Tibial artery (tissue), 4 donors: Measurements from ENCODE around the gene GRIK5.

Experiments
- DNase-seq, 2 donors: peaks; one replicate each; pipeline ENCODE4 v3.0.0-alpha.2; 2019
- H3K27ac ChIP-seq, 2 donors: fragments of 200-600 bp; sonication (generic) in 1 of 2; 1 replicate in 1 of 2; 2 replicates in 1 of 2; pipeline ENCODE4 v1.5.1; 2018 to 2019; ENCODE audit warnings: mild to moderate bottlenecking in 1 of 2
- H3K27me3 ChIP-seq, 2 donors: fragments of 200-600 bp; sonication (generic) in 1 of 2; one replicate each; pipeline versions ENCODE4 v1.5.1 to v1.6.0; 2016 to 2019
- H3K36me3 ChIP-seq, 3 donors: fragments of 200-600 bp; sonication (generic) in 2 of 3; one replicate each; pipeline ENCODE4 v1.5.1; 2016 to 2019; ENCODE audit warnings: mild to moderate bottlenecking in 2 of 3
- H3K4me1 ChIP-seq, 4 donors: fragments of 200-600 bp; sonication (generic) in 2 of 4; 1 replicate in 3 of 4; 2 replicates in 1 of 4; pipeline ENCODE4 v1.5.1; 2016 to 2019
- H3K4me3 ChIP-seq, 2 donors: fragments of 200-600 bp; sonication (generic) in 1 of 2; 1 replicate in 1 of 2; 2 replicates in 1 of 2; pipeline ENCODE4 v1.5.1; 2018 to 2019; ENCODE audit warnings: mild to moderate bottlenecking in 2 of 2
- H3K9me3 ChIP-seq, 3 donors: fragments of 200-600 bp; sonication (generic) in 1 of 3; one replicate each; pipeline ENCODE4 v1.5.1; 2016 to 2019
- intact Hi-C: fragments of 100-400 bp; cut with DNase I; formaldehyde crosslinking; loops from one replicate; pipeline ENCODE4 v1.15.0; 2023; ENCODE audit warnings: low total_unique reads
- TF ChIP-seq, protein P1 (sequence below), 2 experiments: fragments of 200-600 bp in 1 of 2; fragments of 450-650 bp in 1 of 2; IDR thresholded peaks; one replicate each; pipeline ENCODE4 v1.5.1; 2017 to 2019; ENCODE audit warnings: antibody characterized with exemption in 2 of 2, mild to moderate bottlenecking in 1 of 2, moderate library complexity in 1 of 2

GRIK5 gene

DNA sequence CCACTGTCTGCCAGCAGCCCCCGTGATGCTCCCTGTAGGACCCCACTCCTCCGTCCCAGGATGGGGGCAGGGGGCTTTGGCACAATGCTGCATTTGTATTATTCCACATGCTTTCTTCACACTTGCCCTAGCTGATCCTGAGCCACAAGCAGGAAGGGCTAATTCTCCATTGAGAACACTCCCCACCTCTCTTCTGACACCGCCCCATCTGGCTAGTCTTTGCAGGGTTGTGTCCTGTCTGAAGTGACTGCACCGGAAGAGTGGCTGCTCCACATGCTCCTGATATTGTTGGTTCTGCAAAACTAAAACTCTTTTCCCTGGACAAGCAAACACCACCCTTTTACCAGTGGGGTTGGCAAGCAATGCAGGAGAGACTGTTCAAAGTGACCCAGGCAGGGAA lies 23.9 kb upstream of the GRIK5 start:
- intact Hi-C loops = no loop called here
- no peaks in the 10 kb centered on the region for H3K9me3 ChIP-seq
- no peak overlapping the region for H3K27ac ChIP-seq
- no peak overlapping the region for H3K4me3 ChIP-seq
- peaks cover 0 to 16% of the 10 kb centered on the region in 2 donors for H3K27me3 ChIP-seq
- TF ChIP-seq, protein P1, sequence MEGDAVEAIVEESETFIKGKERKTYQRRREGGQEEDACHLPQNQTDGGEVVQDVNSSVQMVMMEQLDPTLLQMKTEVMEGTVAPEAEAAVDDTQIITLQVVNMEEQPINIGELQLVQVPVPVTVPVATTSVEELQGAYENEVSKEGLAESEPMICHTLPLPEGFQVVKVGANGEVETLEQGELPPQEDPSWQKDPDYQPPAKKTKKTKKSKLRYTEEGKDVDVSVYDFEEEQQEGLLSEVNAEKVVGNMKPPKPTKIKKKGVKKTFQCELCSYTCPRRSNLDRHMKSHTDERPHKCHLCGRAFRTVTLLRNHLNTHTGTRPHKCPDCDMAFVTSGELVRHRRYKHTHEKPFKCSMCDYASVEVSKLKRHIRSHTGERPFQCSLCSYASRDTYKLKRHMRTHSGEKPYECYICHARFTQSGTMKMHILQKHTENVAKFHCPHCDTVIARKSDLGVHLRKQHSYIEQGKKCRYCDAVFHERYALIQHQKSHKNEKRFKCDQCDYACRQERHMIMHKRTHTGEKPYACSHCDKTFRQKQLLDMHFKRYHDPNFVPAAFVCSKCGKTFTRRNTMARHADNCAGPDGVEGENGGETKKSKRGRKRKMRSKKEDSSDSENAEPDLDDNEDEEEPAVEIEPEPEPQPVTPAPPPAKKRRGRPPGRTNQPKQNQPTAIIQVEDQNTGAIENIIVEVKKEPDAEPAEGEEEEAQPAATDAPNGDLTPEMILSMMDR (IDR thresholded peaks at IDR 0.05) = no peak
- H3K4me1 ChIP-seq = peaks cover 0 to 7% (median 2%) of the 10 kb centered on the region in 4 donors
- H3K36me3 ChIP-seq = no peaks in the 10 kb centered on the region
- DNase-seq = no peak

DNA sequence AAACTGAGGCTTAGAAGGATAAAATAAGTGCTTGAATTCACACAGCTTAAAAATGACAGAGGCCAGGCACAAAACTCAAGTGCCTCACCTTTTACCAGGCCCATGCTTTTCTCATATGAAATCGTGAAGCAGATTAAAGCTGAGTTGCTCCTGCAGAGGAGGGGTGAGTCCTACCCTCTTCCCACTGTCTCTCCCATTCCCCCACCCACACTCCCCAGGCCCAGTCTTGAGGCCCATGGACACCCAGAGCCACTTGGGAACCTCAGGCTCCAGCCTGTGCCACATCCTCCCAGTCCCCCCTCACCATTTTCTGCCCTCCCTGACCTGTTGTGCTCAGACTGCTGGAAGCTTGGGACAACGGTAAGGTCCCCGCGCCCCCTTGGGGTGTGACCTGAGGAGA lies 23.5 kb upstream of the GRIK5 start:
- Histone ChIP-seq H3K27me3 (peaks cover 0 to 16% of the 10 kb centered on the region in 2 donors), H3K4me1 (peaks cover 0 to 9% (median 4%) of the 10 kb centered on the region in 4 donors), H3K4me3 (no peak overlapping the region), H3K27ac (no peak overlapping the region), H3K9me3 (no peaks in the 10 kb centered on the region), H3K36me3 (no peaks in the 10 kb centered on the region)
- TF ChIP-seq, protein P1 (IDR thresholded peaks at IDR 0.05) = no peak
- DNase-seq = no peak
- intact Hi-C loops = no loop called here

DNA sequence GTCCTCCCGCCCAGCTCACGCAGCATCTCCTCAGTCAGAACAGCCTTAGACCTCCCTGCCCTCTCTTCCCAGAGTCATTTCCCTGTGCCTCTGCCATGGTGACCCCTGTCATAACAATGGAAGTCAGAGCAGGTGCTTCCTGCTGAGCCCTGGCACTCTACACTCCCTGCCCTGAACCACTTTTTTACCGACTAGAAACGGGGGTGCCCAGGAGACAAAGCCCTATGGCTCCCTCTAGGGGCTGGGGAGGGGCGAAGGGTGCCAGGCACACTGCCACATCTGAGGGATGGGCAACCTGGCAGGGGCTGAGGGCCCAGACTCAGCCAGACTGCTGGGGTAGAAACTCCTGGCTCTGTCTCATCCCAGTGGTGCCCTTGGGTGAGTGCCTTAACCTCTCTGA lies 22.3 kb upstream of the GRIK5 start:
- intact Hi-C loops = no loop called here
- Histone ChIP-seq H3K4me3 (no peak overlapping the region), H3K4me1 (peaks cover 0 to 13% (median 4%) of the 10 kb centered on the region in 4 donors)

DNA sequence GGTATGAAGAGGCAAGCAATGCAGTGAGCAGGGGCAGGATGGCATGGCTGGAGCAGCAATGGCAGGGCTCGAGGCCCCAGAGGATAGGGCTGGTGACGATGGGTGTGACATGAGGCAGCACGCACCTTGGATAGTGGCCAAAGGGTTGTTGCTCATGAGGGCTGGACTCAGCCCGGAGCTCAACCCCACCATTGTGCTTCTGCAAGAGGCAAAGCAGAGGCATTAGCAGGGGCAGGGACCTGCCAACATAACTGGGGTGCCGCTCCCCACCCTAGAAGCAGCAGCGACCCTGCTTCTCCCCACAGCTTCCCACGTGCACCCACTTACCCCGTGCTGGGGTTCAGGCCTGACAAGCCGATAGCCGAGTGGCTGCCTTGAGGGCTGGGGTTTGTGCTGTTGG lies 21.7 kb upstream of the GRIK5 start:
- no peak overlapping the region for H3K4me3 ChIP-seq
- intact Hi-C loops = no loop called here

More for the DNA sequence above, 22.3 kb upstream of the GRIK5 start:
- Histone ChIP-seq H3K36me3 (no peaks in the 10 kb centered on the region), H3K27ac (no peak overlapping the region), H3K9me3 (no peaks in the 10 kb centered on the region), H3K27me3 (peaks cover 0 to 16% of the 10 kb centered on the region in 2 donors)
- TF ChIP-seq, protein P1 (IDR thresholded peaks at IDR 0.05) = no peak
- no peak for DNase-seq

DNA sequence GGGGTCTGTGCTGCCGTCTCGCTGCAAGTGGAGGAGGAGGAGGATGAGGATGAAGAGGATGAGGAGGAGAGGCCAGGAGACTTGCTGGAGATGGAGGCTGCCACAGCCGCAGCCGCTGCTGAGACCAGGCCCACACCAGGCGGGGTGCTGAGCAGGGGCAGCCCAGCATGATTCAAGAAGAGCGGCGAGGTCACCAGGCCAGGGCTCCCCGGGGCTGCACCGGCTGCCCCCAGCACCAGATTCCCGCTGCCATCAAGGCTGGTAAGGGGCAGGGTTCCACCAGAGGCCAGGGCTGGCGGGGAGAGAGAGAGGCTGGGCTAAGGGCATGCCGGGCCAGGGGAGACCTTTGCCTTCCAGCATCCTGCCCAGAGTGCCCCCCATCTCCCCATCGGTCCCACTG lies 21.3 kb upstream of the GRIK5 start:
- no peak overlapping the region for H3K27ac ChIP-seq
- no peaks in the 10 kb centered on the region for H3K9me3 ChIP-seq
- H3K4me1 ChIP-seq = peaks cover 0 to 13% (median 4%) of the 10 kb centered on the region in 4 donors
- no peaks in the 10 kb centered on the region for H3K36me3 ChIP-seq
- peaks cover 0 to 10% of the 10 kb centered on the region in 2 donors for H3K27me3 ChIP-seq
- intact Hi-C loops = no loop called here
- no peak overlapping the region for H3K4me3 ChIP-seq
- TF ChIP-seq, protein P1 (IDR thresholded peaks at IDR 0.05) = no peak
- no peak for DNase-seq

More for the DNA sequence above, 21.7 kb upstream of the GRIK5 start:
- no peaks in the 10 kb centered on the region for H3K36me3 ChIP-seq
- H3K9me3 ChIP-seq = no peaks in the 10 kb centered on the region
- peaks cover 0 to 14% of the 10 kb centered on the region in 2 donors for H3K27me3 ChIP-seq
- TF ChIP-seq, protein P1 (IDR thresholded peaks at IDR 0.05) = no peak
- DNase-seq = no peak
- no peak overlapping the region for H3K27ac ChIP-seq
- H3K4me1 ChIP-seq = peaks cover 0 to 13% (median 4%) of the 10 kb centered on the region in 4 donors

DNA sequence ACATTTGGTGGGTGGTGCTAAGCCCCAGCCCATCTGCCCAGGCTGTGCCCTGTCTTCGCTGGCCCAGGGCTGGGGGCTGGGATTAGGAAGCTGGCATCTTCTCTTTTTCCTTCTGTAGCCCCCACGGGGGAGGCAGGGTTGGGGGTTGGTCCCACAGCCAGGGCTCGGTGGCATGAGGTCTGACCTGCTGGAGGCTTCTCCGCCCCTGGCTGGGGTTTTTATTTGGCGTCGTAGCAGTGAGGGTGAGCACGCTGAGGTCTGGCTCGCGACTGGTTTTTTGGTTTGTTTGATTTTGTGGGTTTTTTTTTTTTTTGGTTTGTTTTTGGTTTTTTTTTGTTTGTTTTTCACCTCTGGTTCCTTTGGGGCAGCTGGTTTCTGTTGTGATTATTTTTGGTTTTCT lies 20.7 kb upstream of the GRIK5 start:
- H3K4me1 ChIP-seq = peaks cover 0 to 13% (median 2%) of the 10 kb centered on the region in 4 donors
- DNase-seq = no peak
- TF ChIP-seq, protein P1 (IDR thresholded peaks at IDR 0.05) = no peak

More for the DNA sequence above, 20.7 kb upstream of the GRIK5 start:
- Histone ChIP-seq H3K4me3 (no peak overlapping the region), H3K9me3 (no peaks in the 10 kb centered on the region), H3K27ac (no peak overlapping the region), H3K27me3 (peaks cover 0 to 5% of the 10 kb centered on the region in 2 donors), H3K36me3 (no peaks in the 10 kb centered on the region)
- intact Hi-C loops = no loop called here
